Right ventricle myocardium superior (tissue), 1 donor: Measurements from ENCODE around the gene MARCHF4. TPM values are rescaled to one million over a fixed set of nuclear protein-coding genes. Genes with fewer than 3 reads are reported as not detected.

Experiments
- ATAC-seq: fragments of 200-7000 bp; cut with Tn5 transposase; one replicate; pipeline ENCODE4 v1.9.1; 2020; ENCODE audit warnings: mild to moderate bottlenecking; ENCODE audit not compliant: poor library complexity
- DNase-seq: peaks from one replicate; pipeline ENCODE4 v3.0.0-alpha.2; 2020
- intact Hi-C: fragments of 100-400 bp; cut with DNase I; formaldehyde crosslinking; loops from one replicate; pipeline ENCODE4 v1.11.2; 2022
- long read RNA-seq: library from polyadenylated mRNA; unstranded; transcript quantifications from one replicate; pipeline ENCODE4 v2.0.0, GENCODE V29; 2021
- total RNA-seq: library from RNA; stranded (reverse); fragmentation: NEBNext Ultra II Directional; extraction: Animal tissue kit (Norgen Biotek cat#: 25700); gene quantifications from one replicate; pipeline ENCODE4 v1.2.1, GENCODE V29; 2021
- donor health status: DM: no; HTN: yes; CAD: no; lungs with severe emphysema.

MARCHF4 gene, protein sequence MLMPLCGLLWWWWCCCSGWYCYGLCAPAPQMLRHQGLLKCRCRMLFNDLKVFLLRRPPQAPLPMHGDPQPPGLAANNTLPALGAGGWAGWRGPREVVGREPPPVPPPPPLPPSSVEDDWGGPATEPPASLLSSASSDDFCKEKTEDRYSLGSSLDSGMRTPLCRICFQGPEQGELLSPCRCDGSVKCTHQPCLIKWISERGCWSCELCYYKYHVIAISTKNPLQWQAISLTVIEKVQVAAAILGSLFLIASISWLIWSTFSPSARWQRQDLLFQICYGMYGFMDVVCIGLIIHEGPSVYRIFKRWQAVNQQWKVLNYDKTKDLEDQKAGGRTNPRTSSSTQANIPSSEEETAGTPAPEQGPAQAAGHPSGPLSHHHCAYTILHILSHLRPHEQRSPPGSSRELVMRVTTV
- total RNA-seq, result not detected
- long read RNA-seq, result 0 reads

- peak; percentile 80 for DNase-seq
- intact Hi-C loops, result no loop called here
These were observed at the start of gene MARCHF4 for GRCh38 chr2:216371721-216372702. Gene MARCHF4 (minus strand): TSS chr2:216372483. CDS start chr2:216370260, 2,223 bp downstream.

DNA sequence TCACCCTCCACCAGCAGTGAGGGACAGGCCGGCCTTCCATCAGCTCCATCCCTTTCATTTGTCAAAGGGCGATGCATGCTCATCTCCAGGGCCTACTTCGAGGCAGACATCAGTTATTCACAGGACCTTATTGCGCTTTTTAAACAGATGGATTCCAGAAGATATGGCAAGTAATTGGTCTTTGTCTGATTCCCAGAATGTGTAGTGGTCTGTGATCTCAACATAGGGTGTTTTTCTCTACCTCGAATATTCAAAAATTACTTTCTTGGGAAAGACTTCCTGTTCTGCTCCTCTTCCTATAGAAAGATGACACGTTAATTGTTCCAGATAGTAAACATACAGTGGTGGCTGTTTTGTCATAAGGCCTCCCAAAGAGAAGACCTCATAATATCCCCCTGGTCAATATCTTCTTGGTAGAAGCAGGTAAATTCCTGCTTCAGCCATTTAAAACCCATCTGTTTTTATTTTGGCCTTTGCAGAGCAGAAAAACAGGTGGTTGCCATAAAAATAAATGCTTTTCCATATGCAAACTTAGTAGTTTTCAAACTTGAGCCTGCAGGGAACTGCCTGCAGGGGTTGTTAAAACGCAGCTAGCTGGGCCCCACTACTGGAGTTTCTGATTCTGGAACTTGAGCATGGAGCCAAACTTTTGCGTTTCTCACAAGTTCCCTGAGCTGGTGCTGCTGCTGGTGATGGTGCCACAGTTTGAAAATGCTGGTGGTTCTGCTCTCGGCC, 48.3 kb upstream of the MARCHF4 start:
- ATAC-seq, result no peak
- intact Hi-C loops, result no loop called here

More at GRCh38 chr2:216371721-216372702, at the start of gene MARCHF4:
- ATAC-seq, result peak; percentile 92

DNA sequence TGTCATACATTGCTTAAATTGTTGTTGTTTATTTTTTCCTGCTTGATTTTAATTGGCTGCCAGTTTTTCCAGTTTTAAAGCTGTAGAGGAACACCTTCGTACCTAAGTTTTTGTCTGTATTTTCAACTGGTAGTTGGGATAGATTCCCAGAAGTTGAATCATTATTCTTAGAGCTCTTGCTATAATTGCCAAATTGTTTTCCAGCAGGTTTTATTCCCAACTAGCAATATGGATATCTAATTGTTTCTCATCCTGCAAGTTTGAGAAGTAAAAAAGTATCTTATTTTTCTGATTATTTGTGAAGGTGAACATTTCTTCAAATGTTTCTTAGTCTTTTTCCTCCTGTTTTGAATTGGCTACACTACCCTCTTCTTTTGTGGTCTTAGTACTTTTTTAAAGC, 46.7 kb upstream of the MARCHF4 start:
- DNase-seq (no peak), ATAC-seq (no peak)
- intact Hi-C loops, result no loop called here

More for the DNA sequence above, 48.3 kb upstream of the MARCHF4 start:
- DNase-seq, result no peak

DNA sequence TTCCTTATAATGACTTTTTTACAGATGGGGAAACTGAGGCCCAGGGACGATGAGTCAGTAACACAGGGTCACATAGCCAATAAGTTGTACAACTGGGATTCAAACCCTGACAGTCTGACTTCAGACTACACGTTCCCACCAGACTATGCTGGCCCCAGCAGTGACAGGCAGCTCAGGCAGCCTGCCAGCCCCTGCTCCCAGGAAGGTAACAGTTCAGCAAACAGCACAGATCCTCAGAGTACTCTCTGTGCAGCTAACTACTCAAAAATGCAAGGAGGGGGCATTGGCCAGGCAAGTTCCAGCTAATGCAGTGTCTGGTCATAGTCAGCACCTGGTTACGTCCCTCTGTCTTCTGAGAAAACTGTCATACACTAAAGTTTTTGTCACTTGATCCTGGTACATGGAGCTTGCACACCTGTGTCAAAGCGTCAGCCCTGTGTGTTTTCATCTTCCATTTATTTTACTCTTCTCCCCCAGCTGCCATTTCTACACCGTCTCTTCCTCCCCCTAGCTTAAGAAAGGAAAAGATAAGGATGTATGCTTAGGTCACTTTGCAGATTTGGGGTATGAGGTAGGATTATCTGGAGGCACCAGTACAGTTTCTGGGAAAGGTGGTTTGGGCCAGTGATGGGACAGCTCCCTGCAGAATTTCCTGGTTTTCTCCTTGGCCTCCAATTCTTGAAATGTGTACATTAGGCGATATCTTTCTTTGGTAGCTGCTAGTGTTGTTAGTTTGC, 44.5 kb upstream of the MARCHF4 start:
- ATAC-seq, result no peak
- peak; percentile 58 for DNase-seq
- intact Hi-C loops, result no loop called here

- DNase-seq, result no peak
- ATAC-seq, result no peak
- intact Hi-C loops, result no loop called here
These were observed 43.3 kb upstream of the MARCHF4 start for GRCh38 chr2:216415541-216415940.

DNA sequence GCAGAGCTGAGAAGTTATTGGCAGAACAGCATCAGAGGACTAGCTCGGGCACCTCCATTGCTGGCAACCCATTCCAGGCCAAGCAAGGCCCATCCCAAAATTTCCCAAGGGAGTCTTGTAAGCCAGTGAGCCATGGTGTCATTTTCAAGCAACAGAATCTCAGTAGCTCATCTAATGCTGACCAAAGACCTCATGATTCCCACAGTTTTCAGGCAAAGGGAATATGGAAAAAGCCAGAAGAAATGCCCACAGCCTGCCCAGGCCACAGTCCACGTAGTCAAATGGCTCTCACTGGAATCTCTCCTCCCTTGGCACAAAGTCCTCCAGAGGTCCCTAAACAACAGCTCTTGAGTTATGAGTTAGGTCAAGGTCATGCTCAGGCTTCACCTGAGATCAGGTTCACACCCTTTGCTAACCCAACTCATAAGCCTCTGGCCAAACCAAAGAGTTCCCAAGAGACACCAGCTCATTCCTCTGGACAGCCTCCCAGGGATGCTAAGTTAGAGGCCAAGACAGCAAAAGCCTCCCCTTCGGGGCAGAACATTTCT, 42.6 kb upstream of the MARCHF4 start:
- DNase-seq (no peak), ATAC-seq (no peak)
- intact Hi-C loops, result no loop called here

DNA sequence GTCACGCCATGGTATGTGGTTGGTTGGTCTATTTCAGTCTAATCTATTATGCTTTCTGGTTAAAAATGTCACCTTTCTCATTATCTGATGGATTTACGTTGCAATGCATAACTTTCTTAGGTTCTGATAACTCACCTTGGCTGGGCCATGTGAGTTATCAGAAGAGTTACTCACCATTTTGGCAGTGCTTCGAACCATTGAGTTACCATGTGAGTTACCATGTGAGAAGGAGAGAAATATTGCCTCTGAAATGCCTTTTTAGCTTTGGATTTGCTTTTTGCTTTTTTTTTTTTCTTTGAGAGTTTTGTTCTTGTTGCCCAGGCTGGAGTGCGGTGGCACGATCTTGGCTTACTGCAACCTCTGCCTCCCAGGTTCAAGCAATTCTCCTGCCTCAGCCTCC, 41.6 kb upstream of the MARCHF4 start:
- no peak for ATAC-seq
- intact Hi-C loops, result no loop called here
- DNase-seq, result no peak

GRCh38 chr2:216412022-216412999, 40.0 kb upstream of the MARCHF4 start, which contains the start of gene SMARCAL1:
Gene SMARCAL1 (plus strand): TSS chr2:216412484. CDS start chr2:216414705, 2,221 bp downstream.
- intact Hi-C loops, result no loop called here
- DNase-seq (peak; percentile 100), ATAC-seq (peak; percentile 98)

DNA sequence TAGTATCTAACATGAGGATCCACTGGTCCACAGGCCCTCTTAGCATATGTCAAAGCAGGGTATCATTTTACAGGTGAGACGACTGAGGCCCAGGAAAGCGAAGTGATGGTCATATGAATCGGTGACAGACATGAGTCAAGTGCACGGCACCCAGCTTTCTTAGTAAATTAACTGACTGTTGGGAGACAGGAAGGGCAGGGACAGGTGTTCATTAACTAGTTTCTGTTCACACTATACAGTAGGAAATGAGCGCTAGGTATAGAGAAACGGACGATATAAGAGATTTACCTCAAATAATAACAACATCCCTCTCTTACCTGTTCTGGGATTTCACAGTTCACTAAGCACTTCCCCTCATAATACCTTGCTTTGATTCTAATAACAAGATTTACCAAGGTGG, 38.3 kb upstream of the MARCHF4 start:
- intact Hi-C loops, result no loop called here
- DNase-seq, result no peak
- ATAC-seq, result no peak

GRCh38 chr2:216408426-216409290, 36.4 kb upstream of the MARCHF4 start:
- intact Hi-C loops, result no loop called here
- DNase-seq (no peak), ATAC-seq (no peak)

- ATAC-seq (no peak), DNase-seq (no peak)
- intact Hi-C loops, result no loop called here
These were observed 34.5 kb upstream of the MARCHF4 start for GRCh38 chr2:216406826-216407225.

DNA sequence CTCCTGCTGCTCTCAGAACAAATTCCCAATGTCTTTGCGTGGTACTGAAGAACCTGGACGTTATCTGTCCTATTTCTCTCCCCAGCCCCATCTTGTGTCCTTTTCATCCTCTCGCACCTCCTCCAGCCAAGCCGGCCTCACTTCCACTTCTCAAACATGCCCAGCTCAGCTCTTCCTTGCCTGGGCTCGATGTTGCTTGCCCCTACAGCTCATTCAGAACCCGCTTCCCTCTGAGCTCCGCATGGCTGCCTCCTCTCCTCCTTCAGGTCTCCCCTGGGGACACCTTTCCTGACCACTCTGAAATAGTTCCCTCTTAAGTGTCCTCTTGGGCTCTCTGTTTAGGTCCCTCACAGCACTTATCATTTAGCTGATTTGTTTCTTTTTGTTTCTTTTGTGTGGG, 33.3 kb upstream of the MARCHF4 start:
- no peak for DNase-seq
- intact Hi-C loops, result no loop called here
- ATAC-seq, result no peak

- intact Hi-C loops, result no loop called here
- no peak for DNase-seq
- peak; percentile 72 for ATAC-seq
These were observed 31.8 kb upstream of the MARCHF4 start for GRCh38 chr2:216404010-216404618.

DNA sequence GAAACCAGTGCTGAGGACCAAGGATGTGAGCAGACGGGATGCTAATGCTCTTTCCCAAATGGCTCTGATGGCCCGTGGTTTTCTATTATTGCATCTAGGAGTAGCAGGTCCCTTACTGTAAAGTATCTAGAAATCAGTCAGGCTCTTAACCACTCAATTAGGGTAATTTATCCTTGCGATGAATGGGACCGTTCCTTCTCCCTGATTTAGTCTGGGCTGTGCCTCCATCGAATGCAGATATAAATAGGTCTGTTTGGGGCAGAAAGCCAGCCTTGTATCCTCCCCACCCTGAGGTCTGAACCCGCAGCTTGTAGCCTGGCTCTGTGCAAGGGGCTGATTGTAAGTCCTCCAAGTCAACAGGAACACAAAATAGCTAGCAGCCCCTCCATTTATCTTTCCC, 30.5 kb upstream of the MARCHF4 start:
- no peak for DNase-seq
- no peak for ATAC-seq
- intact Hi-C loops, result no loop called here

DNA sequence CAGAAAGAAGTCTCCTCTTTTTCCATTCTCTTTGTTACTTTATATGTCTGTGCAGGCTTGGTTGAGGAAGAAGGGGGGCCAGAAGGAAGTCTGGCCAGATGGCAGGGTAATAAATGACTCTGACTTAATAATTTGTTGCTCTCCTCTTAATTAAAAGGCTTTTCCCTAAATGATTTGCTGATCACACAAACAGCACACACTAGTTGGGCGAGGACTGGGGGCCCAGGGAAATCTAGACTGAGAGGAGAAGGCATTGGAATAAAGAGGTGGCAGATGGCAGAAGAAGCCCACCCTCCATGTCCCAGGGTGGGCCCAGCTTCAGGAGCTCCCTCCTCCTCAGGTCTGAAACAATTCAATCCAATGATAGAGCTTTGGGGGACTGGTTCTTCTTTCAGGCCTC, 27.3 kb upstream of the MARCHF4 start:
- intact Hi-C loops, result no loop called here
- no peak for DNase-seq
- no peak for ATAC-seq
